OCI-LY7 (cell line): ENCODE measurements around the gene ERGIC2. TPM values are rescaled to one million over a fixed set of nuclear protein-coding genes. Genes with fewer than 3 reads are reported as not detected.
"Not testable (repeated sequence)": the region's sequence is repeated elsewhere in the genome, so short reads cannot be mapped to it uniquely, and the experiment has no call there.

Experiments used
- BruUV-seq: library from RNA; stranded (reverse); fragments of 400-500 nt; replicated peaks from 2 replicates; lab custom pipeline; 2021; lab: Mats Ljungman, UMichigan
- CTCF ChIA-PET: fragments of 300-600 bp; sonication (Branson Sonifier 250); formaldehyde crosslinking; loops from one replicate; lab custom pipeline; 2022; ENCODE audit warnings: antibody characterized with exemption; ENCODE audit not compliant: unreplicated experiment; lab: Charles Lee
- POLR2A ChIA-PET: fragments of 300-600 bp; sonication (Branson Sonifier 250); formaldehyde crosslinking; loops from one replicate; lab custom pipeline; 2022; ENCODE audit warnings: antibody characterized with exemption; lab: Charles Lee
- DNase-seq: peaks from one replicate; pipeline ENCODE4 v3.0.0-alpha.2; 2015; ENCODE audit warnings: low spot score
- H2AFZ ChIP-seq: fragments of 200-600 bp; sonication (generic), shearing (Covaris generic); 2 replicates; pipeline ENCODE4 v1.6.1; 2014; ENCODE audit warnings: mild to moderate bottlenecking, antibody characterized with exemption, low read length, moderate library complexity
- H3K27ac ChIP-seq: fragments of 200-600 bp; sonication (generic); 2 replicates; pipeline ENCODE4 v1.5.1; 2014; ENCODE audit warnings: mixed run types, low read depth, mild to moderate bottlenecking, moderate library complexity, low read length, inconsistent platforms; ENCODE audit not compliant: poor library complexity, severe bottlenecking
- H3K36me3 ChIP-seq: fragments of 200-600 bp; sonication (generic); 2 replicates; pipeline ENCODE4 v1.6.1; 2014; ENCODE audit warnings: mild to moderate bottlenecking, antibody characterized with exemption, low read length, moderate library complexity, mixed read lengths; ENCODE audit not compliant: insufficient read depth
- H3K4me1 ChIP-seq: fragments of 200-600 bp; sonication (generic); 2 replicates; pipeline ENCODE4 v1.5.1; 2014; ENCODE audit warnings: mild to moderate bottlenecking, low read length; ENCODE audit not compliant: insufficient read depth, poor library complexity, severe bottlenecking
- H3K4me2 ChIP-seq: fragments of 200-600 bp; sonication (generic); 2 replicates; pipeline ENCODE4 v1.6.1; 2014; ENCODE audit warnings: mild to moderate bottlenecking, low read length
- H3K4me3 ChIP-seq: fragments of 200-600 bp; sonication (generic); 2 replicates; pipeline ENCODE4 v1.5.1; 2014; ENCODE audit warnings: mild to moderate bottlenecking, low read depth, low read length; ENCODE audit not compliant: poor library complexity, severe bottlenecking
- H3K79me2 ChIP-seq: fragments of 200-600 bp; sonication (generic); 2 replicates; pipeline ENCODE4 v1.6.1; 2016; ENCODE audit warnings: low read depth, mild to moderate bottlenecking, low read length, moderate library complexity, mixed read lengths; ENCODE audit not compliant: insufficient read depth
- H3K9me2 ChIP-seq: fragments of 200-600 bp; sonication (generic); 2 replicates; pipeline ENCODE4 v1.6.1; 2016; ENCODE audit warnings: mild to moderate bottlenecking, low read length, mixed read lengths; ENCODE audit not compliant: insufficient read depth
- H3K9me3 ChIP-seq: fragments of 200-600 bp; sonication (generic); 2 replicates; pipeline ENCODE4 v1.6.1; 2014; ENCODE audit warnings: mild to moderate bottlenecking, mixed run types, low read length, mixed read lengths
- H4K20me1 ChIP-seq: fragments of 200-600 bp; sonication (generic); 2 replicates; pipeline ENCODE4 v1.6.1; 2014; ENCODE audit warnings: mild to moderate bottlenecking, antibody characterized with exemption, low read length, moderate library complexity, mixed read lengths; ENCODE audit not compliant: insufficient read depth
- EZH2phosphoT487 ChIP-seq: fragments of 200-600 bp; sonication (generic); IDR thresholded peaks from 2 replicates; pipeline ENCODE4 v1.6.1; 2018; ENCODE audit warnings: low read depth, borderline replicate concordance, mild to moderate bottlenecking, mixed run types, antibody characterized with exemption, low read length, moderate library complexity, mixed read lengths
- intact Hi-C: fragments of 100-400 bp; cut with micrococcal nuclease; formaldehyde crosslinking; loops from one replicate; pipeline ENCODE4 v1.10.0; 2022; ENCODE audit not compliant: unreplicated experiment
- total RNA-seq, 2 experiments: library from RNA; depleted of rRNA in 1 of 2; stranded (reverse); fragments of >200 nt in 1 of 2; shearing (Covaris generic) in 1 of 2; gene quantifications; 2 replicates each; pipeline ENCODE4 v1.2.3, GENCODE V29; 2014 to 2022
- TF ChIP-seq, protein P1 (sequence below): fragments of 200-600 bp; sonication (generic); conservative IDR thresholded peaks from 2 replicates; pipeline ENCODE4 v1.5.1; 2014; ENCODE audit warnings: mild to moderate bottlenecking, antibody characterized with exemption, low read length, moderate library complexity, mixed read lengths

Gene ERGIC2
- total RNA-seq, 2 experiments from 2014 or later: 34.5 to 61.7 TPM

DNA sequence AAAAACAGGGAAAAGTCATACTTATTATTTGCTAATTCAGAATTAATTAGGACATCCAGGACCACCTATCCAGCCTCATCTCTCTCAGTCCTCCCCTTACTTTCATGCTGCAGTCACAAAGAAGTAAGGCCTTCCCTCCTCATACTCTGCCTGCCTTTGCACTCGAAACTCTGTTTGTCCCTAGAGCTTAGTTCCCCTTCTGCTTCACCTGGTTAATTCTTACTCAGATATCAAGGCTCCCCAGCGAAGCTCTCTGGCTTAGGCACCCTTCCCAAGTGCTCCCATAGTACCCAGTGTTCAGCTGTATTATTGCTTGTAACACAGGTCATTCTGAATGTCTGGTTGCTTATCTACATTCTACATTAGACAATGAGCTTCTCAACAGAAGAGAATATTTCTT, 81.3 kb downstream of the ERGIC2 start:
- Histone ChIP-seq H2AFZ (no peak overlapping the region), H3K4me2 (no peak overlapping the region), H3K27ac (no peak overlapping the region), H3K9me3 (no peaks in the 10 kb centered on the region), H3K4me1 (no peaks in the 10 kb centered on the region), H3K36me3 (no peaks in the 10 kb centered on the region), H4K20me1 (no peaks in the 10 kb centered on the region), H3K79me2 (no peaks in the 10 kb centered on the region), H3K4me3 (no peak overlapping the region), H3K9me2 (no peaks in the 10 kb centered on the region)
- DNase-seq: no peak
- no TSS peak for BruUV-seq
- TF ChIP-seq, protein P1, sequence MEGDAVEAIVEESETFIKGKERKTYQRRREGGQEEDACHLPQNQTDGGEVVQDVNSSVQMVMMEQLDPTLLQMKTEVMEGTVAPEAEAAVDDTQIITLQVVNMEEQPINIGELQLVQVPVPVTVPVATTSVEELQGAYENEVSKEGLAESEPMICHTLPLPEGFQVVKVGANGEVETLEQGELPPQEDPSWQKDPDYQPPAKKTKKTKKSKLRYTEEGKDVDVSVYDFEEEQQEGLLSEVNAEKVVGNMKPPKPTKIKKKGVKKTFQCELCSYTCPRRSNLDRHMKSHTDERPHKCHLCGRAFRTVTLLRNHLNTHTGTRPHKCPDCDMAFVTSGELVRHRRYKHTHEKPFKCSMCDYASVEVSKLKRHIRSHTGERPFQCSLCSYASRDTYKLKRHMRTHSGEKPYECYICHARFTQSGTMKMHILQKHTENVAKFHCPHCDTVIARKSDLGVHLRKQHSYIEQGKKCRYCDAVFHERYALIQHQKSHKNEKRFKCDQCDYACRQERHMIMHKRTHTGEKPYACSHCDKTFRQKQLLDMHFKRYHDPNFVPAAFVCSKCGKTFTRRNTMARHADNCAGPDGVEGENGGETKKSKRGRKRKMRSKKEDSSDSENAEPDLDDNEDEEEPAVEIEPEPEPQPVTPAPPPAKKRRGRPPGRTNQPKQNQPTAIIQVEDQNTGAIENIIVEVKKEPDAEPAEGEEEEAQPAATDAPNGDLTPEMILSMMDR: no peak
- no peak for TF ChIP-seq EZH2phosphoT487
- intact Hi-C loops: no loop called here
- ChIA-PET CTCF (no interaction called here), POLR2A (interaction anchor here (0.9 kb wide), 1 partner anchor 207 kb away, joined by 3 read pairs; no protein-coding TSS in a partner anchor)

DNA sequence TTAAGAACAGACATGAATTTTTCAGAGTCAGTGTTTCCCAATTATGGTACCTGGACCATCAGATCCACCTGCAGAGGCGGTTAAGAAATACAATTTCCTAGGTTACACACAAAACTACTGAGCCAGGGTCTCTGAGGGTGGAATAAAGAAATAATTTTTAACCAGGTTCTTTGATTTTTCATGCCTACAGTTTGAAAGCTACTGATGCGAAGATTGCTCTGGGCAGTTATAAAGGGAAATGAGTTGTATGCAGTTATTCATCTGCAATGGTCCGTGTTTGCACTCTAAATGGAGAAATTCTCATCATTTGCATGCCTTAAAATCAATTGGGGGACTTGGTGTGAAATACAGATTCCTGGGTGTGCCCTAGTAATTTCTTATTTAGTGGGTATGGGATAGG, 89.7 kb downstream of the ERGIC2 start:
- TF ChIP-seq, protein P1: no peak
- TF ChIP-seq EZH2phosphoT487: no peak
- intact Hi-C loops: no loop called here
- Histone ChIP-seq H3K4me1 (no peaks in the 10 kb centered on the region), H3K9me2 (no peaks in the 10 kb centered on the region), H2AFZ (no peak overlapping the region), H3K27ac (no peak overlapping the region), H3K4me3 (no peak overlapping the region), H4K20me1 (no peaks in the 10 kb centered on the region), H3K4me2 (no peak overlapping the region), H3K79me2 (no peaks in the 10 kb centered on the region), H3K36me3 (no peaks in the 10 kb centered on the region), H3K9me3 (no peaks in the 10 kb centered on the region)
- BruUV-seq: no TSS peak
- ChIA-PET CTCF (no interaction called here), POLR2A (no interaction called here)
- DNase-seq: no peak

GRCh38 chr12:29290475-29290874, 90.5 kb downstream of the ERGIC2 start:
- H3K79me2 ChIP-seq, intact Hi-C loops, H3K4me1 ChIP-seq, H3K27ac ChIP-seq, POLR2A ChIA-PET, DNase-seq, H3K9me3 ChIP-seq, H4K20me1 ChIP-seq, CTCF ChIA-PET, H3K9me2 ChIP-seq, H3K4me2 ChIP-seq, H3K36me3 ChIP-seq, H3K4me3 ChIP-seq, H2AFZ ChIP-seq, BruUV-seq: not testable (repeated sequence)
